ENCODE data around the gene NINL. TPM values are rescaled to one million over a fixed set of nuclear protein-coding genes. Genes with fewer than 3 reads are reported as not detected.

The NINL gene
- total and polyA plus RNA-seq, 2 experiments from 2014 or later = 23.2 to 24.5 TPM

DNA sequence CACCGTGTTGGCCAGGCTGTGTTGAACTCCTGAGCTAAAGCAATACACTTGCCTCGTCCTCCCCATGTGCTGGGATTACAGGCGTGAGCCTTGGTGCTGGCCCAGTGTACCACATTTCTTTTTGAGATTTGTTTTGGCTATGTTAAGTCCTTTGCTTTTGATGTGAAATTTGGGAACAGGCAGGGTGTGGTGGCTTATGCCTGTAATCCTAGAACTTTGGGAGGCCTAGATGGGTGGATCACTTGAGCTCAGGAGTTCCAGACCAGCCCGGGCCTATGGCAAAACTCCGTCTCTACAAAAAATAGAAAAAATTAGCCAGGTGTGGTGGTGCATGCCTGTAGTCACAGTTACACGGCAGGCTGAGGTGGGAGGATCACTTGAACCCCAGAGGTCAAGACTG is 137.7 kb downstream of the NINL start:
- no peaks in the 10 kb centered on the region for H3K4me1 ChIP-seq (ENCODE audit: insufficient read depth)
- H3K4me2 ChIP-seq = no peak overlapping the region
- H3K27ac ChIP-seq = no peak overlapping the region
- no peak for DNase-seq (ENCODE audit: low spot score)
- no peaks in the 10 kb centered on the region for H3K9me3 ChIP-seq (ENCODE audit: low read depth)
- no peak overlapping the region for H3K4me3 ChIP-seq
- no peak for TF ChIP-seq EZH2phosphoT487 (IDR thresholded peaks at IDR 0.05; ENCODE audit: low read depth, severe bottlenecking, unreplicated experiment)
- TF ChIP-seq, protein P1, sequence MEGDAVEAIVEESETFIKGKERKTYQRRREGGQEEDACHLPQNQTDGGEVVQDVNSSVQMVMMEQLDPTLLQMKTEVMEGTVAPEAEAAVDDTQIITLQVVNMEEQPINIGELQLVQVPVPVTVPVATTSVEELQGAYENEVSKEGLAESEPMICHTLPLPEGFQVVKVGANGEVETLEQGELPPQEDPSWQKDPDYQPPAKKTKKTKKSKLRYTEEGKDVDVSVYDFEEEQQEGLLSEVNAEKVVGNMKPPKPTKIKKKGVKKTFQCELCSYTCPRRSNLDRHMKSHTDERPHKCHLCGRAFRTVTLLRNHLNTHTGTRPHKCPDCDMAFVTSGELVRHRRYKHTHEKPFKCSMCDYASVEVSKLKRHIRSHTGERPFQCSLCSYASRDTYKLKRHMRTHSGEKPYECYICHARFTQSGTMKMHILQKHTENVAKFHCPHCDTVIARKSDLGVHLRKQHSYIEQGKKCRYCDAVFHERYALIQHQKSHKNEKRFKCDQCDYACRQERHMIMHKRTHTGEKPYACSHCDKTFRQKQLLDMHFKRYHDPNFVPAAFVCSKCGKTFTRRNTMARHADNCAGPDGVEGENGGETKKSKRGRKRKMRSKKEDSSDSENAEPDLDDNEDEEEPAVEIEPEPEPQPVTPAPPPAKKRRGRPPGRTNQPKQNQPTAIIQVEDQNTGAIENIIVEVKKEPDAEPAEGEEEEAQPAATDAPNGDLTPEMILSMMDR (IDR thresholded peaks at IDR 0.05; ENCODE audit: poor library complexity) = no peak
- TF ChIP-seq EZH2 (IDR thresholded peaks at IDR 0.05; ENCODE audit: borderline replicate concordance) = no peak
- no peaks in the 10 kb centered on the region for H4K20me1 ChIP-seq (ENCODE audit: insufficient read depth, poor library complexity, severe bottlenecking)
- no peaks in the 10 kb centered on the region for H3K9me2 ChIP-seq (replicated peaks; ENCODE audit: insufficient read depth)
- H2AFZ ChIP-seq = no peak overlapping the region
- WGBS (ENCODE audit: low lambda C conversion rate, missing lambda C conversion rate) = 90% methylated on average over 6 of the region's 6 CpGs
- no peaks in the 10 kb centered on the region for H3K27me3 ChIP-seq
- H3K79me2 ChIP-seq = no peaks in the 10 kb centered on the region
- H3K36me3 ChIP-seq (replicated peaks; ENCODE audit: insufficient read depth, low read depth) = no peaks in the 10 kb centered on the region

DNA sequence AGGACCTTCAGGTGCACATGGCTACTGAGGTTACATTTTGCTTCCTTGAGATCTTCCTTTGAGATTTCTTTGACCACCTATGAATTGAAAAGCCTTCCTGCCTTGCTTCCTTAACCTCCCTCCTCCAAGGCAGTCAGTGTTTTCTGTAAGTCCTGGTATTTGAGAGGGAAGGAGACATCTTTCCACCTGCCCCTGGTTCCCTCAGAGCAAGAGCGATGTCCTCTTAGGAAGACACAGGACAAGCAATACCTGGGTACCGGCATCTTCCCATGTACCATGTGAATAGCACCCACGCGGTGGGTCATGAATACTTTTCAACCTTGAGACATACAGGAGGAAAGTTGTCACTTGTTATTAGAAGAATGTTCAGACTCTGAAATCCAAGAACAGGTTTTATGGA is 140.8 kb downstream of the NINL start:
- no peaks in the 10 kb centered on the region for H4K20me1 ChIP-seq (ENCODE audit: insufficient read depth, poor library complexity, severe bottlenecking)
- H3K9me2 ChIP-seq (replicated peaks; ENCODE audit: insufficient read depth) = no peaks in the 10 kb centered on the region
- WGBS (ENCODE audit: low lambda C conversion rate, missing lambda C conversion rate) = 100% methylated on average over 4 of the region's 4 CpGs
- no peaks in the 10 kb centered on the region for H3K36me3 ChIP-seq (replicated peaks; ENCODE audit: insufficient read depth, low read depth)
- TF ChIP-seq EZH2phosphoT487 (IDR thresholded peaks at IDR 0.05; ENCODE audit: low read depth, severe bottlenecking, unreplicated experiment) (no peak), EZH2 (IDR thresholded peaks at IDR 0.05; ENCODE audit: borderline replicate concordance) (no peak)
- TF ChIP-seq, protein P1 (IDR thresholded peaks at IDR 0.05; ENCODE audit: poor library complexity) = no peak
- no peak overlapping the region for H2AFZ ChIP-seq
- H3K9me3 ChIP-seq (ENCODE audit: low read depth) = no peaks in the 10 kb centered on the region
- H3K4me3 ChIP-seq = no peak overlapping the region
- no peak overlapping the region for H3K4me2 ChIP-seq
- H3K27me3 ChIP-seq = no peaks in the 10 kb centered on the region
- H3K79me2 ChIP-seq = no peaks in the 10 kb centered on the region
- H3K27ac ChIP-seq = no peak overlapping the region
- no peaks in the 10 kb centered on the region for H3K4me1 ChIP-seq (ENCODE audit: insufficient read depth)
- no peak for DNase-seq (ENCODE audit: low spot score)

DNA sequence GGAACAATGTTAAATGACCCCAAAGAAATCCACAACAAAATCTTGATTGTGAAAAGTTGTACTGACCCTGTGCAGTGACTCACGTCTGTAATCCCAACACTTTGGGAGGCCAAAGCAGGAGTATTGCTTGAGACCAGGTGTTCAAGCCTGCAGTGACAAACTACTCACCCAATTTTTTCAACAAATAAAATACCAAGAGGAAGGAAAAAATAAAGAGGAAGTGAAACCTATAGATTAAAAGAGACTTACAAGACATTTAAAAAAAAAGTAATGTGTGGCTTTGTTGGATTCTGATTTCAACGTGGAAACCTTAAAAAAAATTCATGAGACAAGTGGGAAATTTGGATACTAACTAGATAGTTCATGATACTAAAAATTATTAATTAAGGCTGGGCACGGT is 146.0 kb downstream of the NINL start:
- Histone ChIP-seq H3K79me2 (no peaks in the 10 kb centered on the region), H3K4me1 (ENCODE audit: insufficient read depth) (no peaks in the 10 kb centered on the region), H3K9me2 (replicated peaks; ENCODE audit: insufficient read depth) (no peaks in the 10 kb centered on the region), H3K27me3 (no peaks in the 10 kb centered on the region), H3K36me3 (replicated peaks; ENCODE audit: insufficient read depth, low read depth) (no peaks in the 10 kb centered on the region), H4K20me1 (ENCODE audit: insufficient read depth, poor library complexity, severe bottlenecking) (no peaks in the 10 kb centered on the region), H3K4me2 (no peak overlapping the region), H3K4me3 (no peak overlapping the region), H3K27ac (no peak overlapping the region), H3K9me3 (ENCODE audit: low read depth) (no peaks in the 10 kb centered on the region), H2AFZ (no peak overlapping the region)
- TF ChIP-seq EZH2 (IDR thresholded peaks at IDR 0.05; ENCODE audit: borderline replicate concordance) (no peak), EZH2phosphoT487 (IDR thresholded peaks at IDR 0.05; ENCODE audit: low read depth, severe bottlenecking, unreplicated experiment) (no peak)
- TF ChIP-seq, protein P1 (IDR thresholded peaks at IDR 0.05; ENCODE audit: poor library complexity) = no peak
- 90% methylated on average over 3 of the region's 3 CpGs for WGBS (ENCODE audit: low lambda C conversion rate, missing lambda C conversion rate)
- no peak for DNase-seq (ENCODE audit: low spot score)

DNA sequence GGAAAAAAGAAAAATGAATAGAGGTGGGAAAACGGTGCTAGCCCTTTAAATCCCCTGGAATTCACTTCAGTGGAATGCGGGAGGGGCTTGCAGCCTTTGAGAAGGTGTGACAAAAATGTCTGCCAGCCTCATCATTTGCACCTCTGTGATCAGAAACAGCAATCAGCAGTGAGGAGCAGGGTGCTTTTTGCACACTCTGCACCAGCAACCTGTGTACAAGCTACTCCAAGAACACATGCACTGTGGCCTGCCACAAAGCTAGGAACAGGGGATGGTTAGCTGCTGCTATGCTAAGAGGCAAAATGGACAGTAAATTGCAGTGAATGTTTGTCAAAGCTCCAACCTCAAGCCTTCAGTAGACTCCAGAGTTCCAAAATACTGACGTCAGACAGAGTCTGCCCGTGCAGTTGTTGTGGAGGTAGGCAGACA is 148.2 kb downstream of the NINL start:
- Histone ChIP-seq H3K9me3 (ENCODE audit: low read depth) (no peaks in the 10 kb centered on the region), H3K9me2 (replicated peaks; ENCODE audit: insufficient read depth) (no peaks in the 10 kb centered on the region), H3K27me3 (no peaks in the 10 kb centered on the region), H4K20me1 (ENCODE audit: insufficient read depth, poor library complexity, severe bottlenecking) (no peaks in the 10 kb centered on the region), H3K4me3 (no peak overlapping the region), H3K79me2 (no peaks in the 10 kb centered on the region), H3K4me1 (ENCODE audit: insufficient read depth) (no peaks in the 10 kb centered on the region), H2AFZ (no peak overlapping the region), H3K4me2 (peak overlapping the region; percentile 52), H3K36me3 (replicated peaks; ENCODE audit: insufficient read depth, low read depth) (no peaks in the 10 kb centered on the region), H3K27ac (peak overlapping the region; percentile 81)
- no peak for TF ChIP-seq EZH2phosphoT487 (IDR thresholded peaks at IDR 0.05; ENCODE audit: low read depth, severe bottlenecking, unreplicated experiment)
- no peak for TF ChIP-seq EZH2 (IDR thresholded peaks at IDR 0.05; ENCODE audit: borderline replicate concordance)
- TF ChIP-seq, protein P1 (IDR thresholded peaks at IDR 0.05; ENCODE audit: poor library complexity) = no peak
- 23% methylated on average over 4 of the region's 4 CpGs for WGBS (ENCODE audit: low lambda C conversion rate, missing lambda C conversion rate)
- DNase-seq (ENCODE audit: low spot score) = peak; percentile 23
